ENCODE data around the gene AGPAT3. TPM values are rescaled to one million over a fixed set of nuclear protein-coding genes. Genes with fewer than 3 reads are reported as not detected.

AGPAT3 gene
- 10 to 100 TPM; 32.1 to 58.8 (median 48.7) TPM for total RNA-seq

- DNase-seq (ENCODE audit: low spot score in 2 of 2), result no peak
- H3K4me3 ChIP-seq (ENCODE audit: low read depth, poor library complexity, severe bottlenecking), result peak within 1 kb of the TSS; percentile 73
- whole genome bisulfite sequencing, 2 donors, result 0% methylated on average over 21 of the region's 102 CpGs; no CpG with 5 or more reads in 1 of the 2 donors
- intact Hi-C loops (cut with DNase I; ENCODE audit: low total_unique reads), result no loop called here
- TF ChIP-seq CTCF (IDR thresholded peaks at IDR 0.05), result no peak
- no peak for TF ChIP-seq POLR2A (IDR thresholded peaks at IDR 0.05)
These were observed at the start of gene AGPAT3 for GRCh38 chr21:43864962-43865539. Gene AGPAT3, plus strand, starts transcription at chr21:43865223. Its CDS starts 94,459 bp downstream, at chr21:43959682.

- WGBS, 2 donors, result 89% methylated on average over 9 to 13 of the region's 15 CpGs
- intact Hi-C loops (cut with DNase I; ENCODE audit: low total_unique reads), result no loop called here
- no peak for DNase-seq (ENCODE audit: low spot score in 2 of 2)
- no peak for TF ChIP-seq POLR2A (IDR thresholded peaks at IDR 0.05)
- no peak overlapping the region for H3K4me3 ChIP-seq (ENCODE audit: low read depth, poor library complexity, severe bottlenecking)
These were observed 49.0 kb upstream of the AGPAT3 start for GRCh38 chr21:43815991-43816390.

- TF ChIP-seq CTCF (IDR thresholded peaks at IDR 0.05) (no peak), POLR2A (IDR thresholded peaks at IDR 0.05) (no peak)
- 85 to 88% methylated on average over 12 to 14 of the region's 14 CpGs for WGBS, 2 donors
- intact Hi-C loops (cut with DNase I; ENCODE audit: low total_unique reads), result no loop called here
- DNase-seq (ENCODE audit: low spot score in 2 of 2), result no peak
- H3K4me3 ChIP-seq (ENCODE audit: low read depth, poor library complexity, severe bottlenecking), result no peak overlapping the region
These were observed 48.4 kb upstream of the AGPAT3 start for GRCh38 chr21:43816611-43817071.

- no peak for TF ChIP-seq POLR2A (IDR thresholded peaks at IDR 0.05)
- no peak for TF ChIP-seq CTCF (IDR thresholded peaks at IDR 0.05)
- no peak for DNase-seq (ENCODE audit: low spot score in 2 of 2)
- H3K4me3 ChIP-seq (ENCODE audit: low read depth, poor library complexity, severe bottlenecking), result no peak overlapping the region
- intact Hi-C loops (cut with DNase I; ENCODE audit: low total_unique reads), result no loop called here
- WGBS, 2 donors, result 83 to 90% methylated on average over 21 to 25 of the region's 29 CpGs
These were observed 47.6 kb upstream of the AGPAT3 start for GRCh38 chr21:43817157-43818086.

GRCh38 chr21:43818685-43819084 lies 46.3 kb upstream of the AGPAT3 start:
- TF ChIP-seq CTCF (IDR thresholded peaks at IDR 0.05) (no peak), POLR2A (IDR thresholded peaks at IDR 0.05) (no peak)
- DNase-seq (ENCODE audit: low spot score in 2 of 2), result no peak
- intact Hi-C loops (cut with DNase I; ENCODE audit: low total_unique reads), result no loop called here
- H3K4me3 ChIP-seq (ENCODE audit: low read depth, poor library complexity, severe bottlenecking), result no peak overlapping the region
- 75 to 84% methylated on average over 3 of the region's 3 CpGs for WGBS, 2 donors
